ENCODE measurements around the gene INTS15. TPM values are rescaled to one million over a fixed set of nuclear protein-coding genes. Genes with fewer than 3 reads are reported as not detected.

INTS15 gene
- polyA plus RNA-seq, 1 donor (not counting 4 experiments of a cell fraction or from before 2014, with no cell fraction given) = 11.9 TPM

- Histone ChIP-seq H3K9me3 (ENCODE audit: control insufficient read depth, low read depth, low read length) (no peaks in the 10 kb centered on the region), H3K9ac (ENCODE audit: control insufficient read depth, extremely low read depth, insufficient read depth, low read length) (no peak overlapping the region), H3K27me3 (ENCODE audit: control insufficient read depth, extremely low read depth, insufficient read depth, low read length) (no peaks in the 10 kb centered on the region), H2AFZ (ENCODE audit: control insufficient read depth, low read length) (no peak overlapping the region), H3K79me2 (ENCODE audit: control insufficient read depth, insufficient read depth, low read length) (peaks cover 27% of the 10 kb centered on the region), H3K4me3 (ENCODE audit: control insufficient read depth in 2 of 3, extremely low read depth in 1 of 3, insufficient read depth in 2 of 3, low read depth in 1 of 3, low read length in 3 of 3) (no peak overlapping the region), H3K27ac (ENCODE audit: control insufficient read depth, insufficient read depth, low read length) (no peak overlapping the region), H3K9me1 (ENCODE audit: control insufficient read depth, extremely low read depth, insufficient read depth, low read length) (no peaks in the 10 kb centered on the region), H3K4me1 (ENCODE audit: control insufficient read depth, extremely low read depth, insufficient read depth, low read length) (peaks cover 6% of the 10 kb centered on the region), H4K20me1 (ENCODE audit: control insufficient read depth, extremely low read depth, insufficient read depth, low read length) (no peaks in the 10 kb centered on the region), H3K36me3 (ENCODE audit: control insufficient read depth in 2 of 2, extremely low read depth in 1 of 2, insufficient read depth in 2 of 2, low read length in 2 of 2) (peaks cover 13 to 28% of the 10 kb centered on the region in 2 experiments), H3K4me2 (ENCODE audit: control insufficient read depth, extremely low read depth, insufficient read depth, low read depth, low read length) (no peak overlapping the region)
- no peak for FAIRE-seq
- dilution Hi-C loops (cut with MboI; ENCODE audit: extremely low pct_ligation_motif_present, low sequenced_read_pairs) = no loop called here
- TF ChIP-seq CTCF (optimal IDR thresholded peaks at IDR 0.05 in 1 of 3, IDR thresholded peaks at IDR 0.05 in 1 of 3, conservative IDR thresholded peaks at IDR 0.05 in 1 of 3; ENCODE audit: extremely low read depth in 1 of 3, insufficient read depth in 2 of 3, low read length in 3 of 3) (no peak), EZH2 (IDR thresholded peaks at IDR 0.05; ENCODE audit: low read length) (no peak)
- no peak for DNase-seq (ENCODE audit: low read depth, low spot score)
Observed at GRCh38 chr7:6642239-6642839, 52.5 kb downstream of the INTS15 start.

- no peak for DNase-seq (ENCODE audit: low read depth, low spot score)
- Histone ChIP-seq H3K4me1 (ENCODE audit: control insufficient read depth, extremely low read depth, insufficient read depth, low read length) (peaks cover 4% of the 10 kb centered on the region), H2AFZ (ENCODE audit: control insufficient read depth, low read length) (no peak overlapping the region), H4K20me1 (ENCODE audit: control insufficient read depth, extremely low read depth, insufficient read depth, low read length) (no peaks in the 10 kb centered on the region), H3K9me3 (ENCODE audit: control insufficient read depth, low read depth, low read length) (no peaks in the 10 kb centered on the region), H3K27me3 (ENCODE audit: control insufficient read depth, extremely low read depth, insufficient read depth, low read length) (no peaks in the 10 kb centered on the region), H3K36me3 (ENCODE audit: control insufficient read depth in 2 of 2, extremely low read depth in 1 of 2, insufficient read depth in 2 of 2, low read length in 2 of 2) (peaks cover 13 to 31% of the 10 kb centered on the region in 2 experiments), H3K79me2 (ENCODE audit: control insufficient read depth, insufficient read depth, low read length) (peaks cover 23% of the 10 kb centered on the region), H3K4me2 (ENCODE audit: control insufficient read depth, extremely low read depth, insufficient read depth, low read depth, low read length) (no peak overlapping the region), H3K27ac (ENCODE audit: control insufficient read depth, insufficient read depth, low read length) (no peak overlapping the region), H3K4me3 (ENCODE audit: control insufficient read depth in 2 of 3, extremely low read depth in 1 of 3, insufficient read depth in 2 of 3, low read depth in 1 of 3, low read length in 3 of 3) (no peak overlapping the region), H3K9ac (ENCODE audit: control insufficient read depth, extremely low read depth, insufficient read depth, low read length) (no peak overlapping the region), H3K9me1 (ENCODE audit: control insufficient read depth, extremely low read depth, insufficient read depth, low read length) (no peaks in the 10 kb centered on the region)
- FAIRE-seq = no peak
- TF ChIP-seq EZH2 (IDR thresholded peaks at IDR 0.05; ENCODE audit: low read length) (no peak), CTCF (optimal IDR thresholded peaks at IDR 0.05 in 1 of 3, IDR thresholded peaks at IDR 0.05 in 1 of 3, conservative IDR thresholded peaks at IDR 0.05 in 1 of 3; ENCODE audit: extremely low read depth in 1 of 3, insufficient read depth in 2 of 3, low read length in 3 of 3) (no peak)
- dilution Hi-C loops (cut with MboI; ENCODE audit: extremely low pct_ligation_motif_present, low sequenced_read_pairs) = no loop called here
Observed at GRCh38 chr7:6642861-6643640, 53.2 kb downstream of the INTS15 start.
